AG09319 (cell line): ENCODE measurements around the gene USP21.

Experiments
- DNase-seq: peaks from one replicate; pipeline ENCODE4 v3.0.0-alpha.2; 2010; ENCODE audit warnings: low read depth; ENCODE audit errors: extremely low read depth
- TF ChIP-seq, protein P1 (sequence below): IDR thresholded peaks from 2 replicates; pipeline ENCODE4 v1.5.1; 2011; ENCODE audit warnings: low read depth, mild to moderate bottlenecking, inconsistent platforms, low read length, moderate library complexity

Gene USP21

GRCh38 chr1:161158316-161159010 is 837 bp upstream of the USP21 start:
- DNase-seq = no peak
- TF ChIP-seq, protein P1, sequence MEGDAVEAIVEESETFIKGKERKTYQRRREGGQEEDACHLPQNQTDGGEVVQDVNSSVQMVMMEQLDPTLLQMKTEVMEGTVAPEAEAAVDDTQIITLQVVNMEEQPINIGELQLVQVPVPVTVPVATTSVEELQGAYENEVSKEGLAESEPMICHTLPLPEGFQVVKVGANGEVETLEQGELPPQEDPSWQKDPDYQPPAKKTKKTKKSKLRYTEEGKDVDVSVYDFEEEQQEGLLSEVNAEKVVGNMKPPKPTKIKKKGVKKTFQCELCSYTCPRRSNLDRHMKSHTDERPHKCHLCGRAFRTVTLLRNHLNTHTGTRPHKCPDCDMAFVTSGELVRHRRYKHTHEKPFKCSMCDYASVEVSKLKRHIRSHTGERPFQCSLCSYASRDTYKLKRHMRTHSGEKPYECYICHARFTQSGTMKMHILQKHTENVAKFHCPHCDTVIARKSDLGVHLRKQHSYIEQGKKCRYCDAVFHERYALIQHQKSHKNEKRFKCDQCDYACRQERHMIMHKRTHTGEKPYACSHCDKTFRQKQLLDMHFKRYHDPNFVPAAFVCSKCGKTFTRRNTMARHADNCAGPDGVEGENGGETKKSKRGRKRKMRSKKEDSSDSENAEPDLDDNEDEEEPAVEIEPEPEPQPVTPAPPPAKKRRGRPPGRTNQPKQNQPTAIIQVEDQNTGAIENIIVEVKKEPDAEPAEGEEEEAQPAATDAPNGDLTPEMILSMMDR = no peak

GRCh38 chr1:161159913-161160243 is 578 bp downstream of the USP21 start:
- TF ChIP-seq, protein P1 = no peak
- DNase-seq = no peak

DNA sequence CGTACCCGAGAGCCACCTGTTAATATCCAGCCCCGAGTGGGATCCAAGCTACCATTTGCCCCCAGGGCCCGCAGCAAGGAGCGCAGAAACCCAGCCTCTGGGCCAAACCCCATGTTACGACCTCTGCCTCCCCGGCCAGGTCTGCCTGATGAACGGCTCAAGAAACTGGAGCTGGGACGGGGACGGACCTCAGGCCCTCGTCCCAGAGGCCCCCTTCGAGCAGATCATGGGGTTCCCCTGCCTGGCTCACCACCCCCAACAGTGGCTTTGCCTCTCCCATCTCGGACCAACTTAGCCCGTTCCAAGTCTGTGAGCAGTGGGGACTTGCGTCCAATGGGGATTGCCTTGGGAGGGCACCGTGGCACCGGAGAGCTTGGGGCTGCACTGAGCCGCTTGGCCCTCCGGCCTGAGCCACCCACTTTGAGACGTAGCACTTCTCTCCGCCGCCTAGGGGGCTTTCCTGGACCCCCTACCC is 1.4 kb downstream of the USP21 start:
- TF ChIP-seq, protein P1 = no peak
- no peak for DNase-seq

DNA sequence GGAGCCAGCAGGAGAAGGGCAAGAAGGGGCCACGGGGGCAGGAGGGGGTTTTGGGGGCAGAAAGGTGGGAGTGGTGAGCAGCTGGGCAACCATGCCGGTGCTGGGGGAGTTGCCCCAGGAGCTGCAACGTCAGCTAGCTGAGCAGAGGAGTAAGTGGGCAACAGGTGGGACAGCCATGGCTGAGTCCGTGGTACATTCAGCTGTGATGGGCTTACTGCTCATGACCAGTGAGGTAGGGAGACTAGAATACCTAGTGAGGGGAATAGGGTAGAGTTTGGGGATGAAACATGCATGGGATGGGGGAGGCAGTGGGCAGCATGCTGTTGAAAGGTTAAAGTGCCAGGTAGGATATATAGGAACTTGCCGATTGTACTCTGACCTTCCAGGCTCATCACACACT is 2.4 kb downstream of the USP21 start:
- TF ChIP-seq, protein P1 = no peak
- DNase-seq = no peak

DNA sequence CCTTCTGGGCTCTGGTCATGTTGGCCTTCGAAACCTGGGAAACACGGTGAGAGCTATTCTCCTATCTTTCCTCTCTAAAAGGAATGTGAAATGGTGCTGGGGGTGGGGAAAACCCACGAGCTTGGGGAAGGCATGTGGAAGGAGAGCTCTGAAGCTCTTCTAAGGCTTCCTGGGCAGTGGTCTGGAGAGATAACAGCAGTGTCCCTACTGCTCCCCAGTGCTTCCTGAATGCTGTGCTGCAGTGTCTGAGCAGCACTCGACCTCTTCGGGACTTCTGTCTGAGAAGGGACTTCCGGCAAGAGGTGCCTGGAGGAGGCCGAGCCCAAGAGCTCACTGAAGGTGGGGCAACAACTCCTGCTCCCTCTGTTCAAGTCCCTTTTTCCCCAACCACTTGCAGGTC is 2.8 kb downstream of the USP21 start:
- TF ChIP-seq, protein P1 = no peak
- no peak for DNase-seq

DNA sequence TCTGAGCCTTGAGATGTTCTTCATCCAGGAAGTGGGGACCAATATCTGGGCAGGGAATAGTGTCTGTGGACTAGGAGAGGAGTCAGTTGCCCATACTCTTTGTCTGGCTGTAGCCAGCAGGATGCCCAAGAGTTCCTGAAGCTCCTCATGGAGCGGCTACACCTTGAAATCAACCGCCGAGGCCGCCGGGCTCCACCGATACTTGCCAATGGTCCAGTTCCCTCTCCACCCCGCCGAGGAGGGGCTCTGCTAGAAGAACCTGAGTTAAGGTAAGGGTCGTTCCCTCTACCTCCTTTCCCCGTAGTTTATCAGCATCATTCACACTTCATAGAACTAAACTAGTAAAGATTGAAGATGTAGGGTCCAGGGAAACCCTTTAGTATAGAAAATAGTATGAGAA is 3.5 kb downstream of the USP21 start:
- TF ChIP-seq, protein P1 = no peak

DNA sequence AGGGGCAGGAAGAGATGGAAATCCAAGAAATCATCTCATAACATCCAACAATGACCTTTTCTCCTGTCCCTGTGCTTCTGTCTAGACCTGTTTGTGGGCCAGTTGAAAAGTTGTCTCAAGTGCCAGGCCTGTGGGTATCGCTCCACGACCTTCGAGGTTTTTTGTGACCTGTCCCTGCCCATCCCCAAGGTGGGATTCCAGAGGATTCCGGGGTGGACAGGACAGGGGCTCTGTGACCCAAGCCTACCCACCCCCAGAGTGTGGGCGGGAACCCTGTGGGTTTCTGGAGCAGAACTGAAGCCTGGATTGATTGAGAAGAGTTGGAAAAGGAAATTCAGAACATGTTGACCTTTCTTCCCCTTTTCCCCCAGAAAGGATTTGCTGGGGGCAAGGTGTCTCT is 4.5 kb downstream of the USP21 start:
- TF ChIP-seq, protein P1 = no peak
- DNase-seq = no peak

More for the DNA sequence above, 3.5 kb downstream of the USP21 start:
- DNase-seq = no peak
